Loucy (cell line): ENCODE measurements around the gene CYTH1.

ENCODE experiments used
- CTCF ChIP-seq: fragments of 200-600 bp; sonication (generic); conservative IDR thresholded peaks from 2 replicates; pipeline ENCODE4 v1.5.1; 2014; ENCODE audit warnings: mild to moderate bottlenecking, antibody characterized with exemption, low read length
- EZH2phosphoT487 ChIP-seq: fragments of 200-600 bp; IDR thresholded peaks from 2 replicates; pipeline ENCODE4 v1.6.1; 2018; ENCODE audit warnings: antibody characterized with exemption, mild to moderate bottlenecking, moderate library complexity, borderline replicate concordance

- TF ChIP-seq CTCF: no peak
- TF ChIP-seq EZH2phosphoT487: no peak
These were observed 70.0 kb downstream of the CYTH1 start for GRCh38 chr17:78712043-78712442.
